Erythroblast (primary cell): ENCODE results near the gene TAS1R1.
"Not testable (repeated sequence)": the region's sequence is repeated elsewhere in the genome, so short reads cannot be mapped to it uniquely, and the experiment has no call there.

Source experiments
- DNase-seq, 2 experiments: peaks; one replicate each; lab custom pipeline; 2025; lab: John Stamatoyannopoulos, UW
- GATA1 ChIP-seq: IDR thresholded peaks from 2 replicates; pipeline ENCODE4 v1.6.1; 2011; ENCODE audit warnings: low read depth, mild to moderate bottlenecking, control low read depth, low read length, moderate library complexity
- POLR2A ChIP-seq: IDR thresholded peaks from 2 replicates; pipeline ENCODE4 v1.6.1; 2011; ENCODE audit warnings: mild to moderate bottlenecking, low read length

TAS1R1 gene

DNA sequence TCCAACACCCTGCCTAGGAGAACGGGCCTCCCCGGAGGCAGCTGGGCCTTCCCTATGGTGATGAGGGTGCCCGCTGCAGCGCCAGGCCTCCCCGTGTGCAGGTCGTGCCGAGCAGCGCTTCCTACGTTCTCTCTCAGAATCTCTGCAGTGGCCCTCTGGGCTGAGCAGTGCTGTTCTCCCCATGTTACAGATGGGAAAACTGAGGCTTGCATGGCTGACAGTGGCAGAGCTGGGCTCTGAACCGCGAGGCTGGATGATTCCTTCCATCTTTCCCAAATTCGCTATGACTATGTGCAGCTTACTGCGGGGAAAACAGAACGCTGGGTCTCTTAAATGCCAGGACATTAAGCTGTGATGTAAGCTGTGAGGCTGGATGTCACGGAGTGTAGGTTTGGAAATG lies 38.7 kb downstream of the TAS1R1 start:
- no peak for TF ChIP-seq POLR2A
- TF ChIP-seq GATA1 = no peak
- no peak for DNase-seq

DNA sequence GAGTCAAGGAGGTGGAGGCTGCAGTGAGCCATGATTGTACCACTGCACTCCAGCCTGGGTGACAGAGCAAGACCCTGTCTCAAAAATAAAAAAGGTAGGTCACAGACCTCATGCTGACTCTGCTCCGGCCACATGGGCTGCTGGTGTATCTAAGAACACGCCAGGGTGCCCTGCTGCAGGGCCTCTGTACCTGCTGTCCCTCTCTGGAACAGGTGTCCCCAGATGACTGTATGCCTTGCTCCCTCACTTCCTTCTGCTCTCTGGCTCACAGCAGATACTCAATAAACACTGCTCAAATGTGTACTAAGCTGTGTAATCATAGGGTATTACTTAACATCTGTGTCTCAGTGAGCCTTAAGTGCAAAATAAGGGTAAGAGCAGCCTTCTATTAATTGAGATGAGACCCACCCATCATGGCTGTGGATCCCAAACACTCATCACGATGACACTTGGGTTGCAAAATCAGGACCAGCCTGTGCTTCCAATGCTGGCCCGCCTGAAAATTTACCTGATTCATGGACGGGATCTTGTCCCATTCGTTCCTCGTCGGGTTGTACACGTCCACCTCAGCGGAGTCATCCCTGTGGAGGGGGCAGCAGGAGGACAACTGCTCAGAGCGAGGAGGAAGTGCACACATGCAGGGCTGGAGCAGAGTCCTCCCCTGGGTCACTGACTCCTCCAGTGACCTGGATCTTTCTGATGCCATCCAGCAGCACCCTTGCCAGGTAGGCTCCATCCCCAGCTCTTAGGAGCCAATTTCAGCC lies 40.1 kb downstream of the TAS1R1 start:
- TF ChIP-seq POLR2A (no peak), GATA1 (no peak)
- DNase-seq = no peak

DNA sequence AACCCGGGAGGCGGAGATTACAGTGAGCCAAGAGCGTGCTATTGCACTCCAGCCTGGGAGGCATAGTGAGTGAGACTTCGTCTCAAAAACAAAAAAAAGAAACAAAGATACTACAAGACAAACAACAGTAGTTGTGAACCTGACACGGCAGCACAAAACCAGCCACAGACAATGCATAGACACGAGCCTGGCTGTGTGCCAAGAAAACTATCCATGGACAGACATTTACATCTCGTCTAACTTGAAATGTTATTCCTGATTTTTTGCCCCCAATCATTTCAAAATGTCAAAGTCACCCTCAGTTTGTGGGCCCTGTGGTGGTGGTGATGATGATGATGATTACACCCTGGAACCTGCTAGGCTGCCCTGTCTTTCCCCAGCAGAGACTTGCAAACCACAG lies 41.2 kb downstream of the TAS1R1 start:
- no peak for DNase-seq
- no peak for TF ChIP-seq POLR2A
- no peak for TF ChIP-seq GATA1

DNA sequence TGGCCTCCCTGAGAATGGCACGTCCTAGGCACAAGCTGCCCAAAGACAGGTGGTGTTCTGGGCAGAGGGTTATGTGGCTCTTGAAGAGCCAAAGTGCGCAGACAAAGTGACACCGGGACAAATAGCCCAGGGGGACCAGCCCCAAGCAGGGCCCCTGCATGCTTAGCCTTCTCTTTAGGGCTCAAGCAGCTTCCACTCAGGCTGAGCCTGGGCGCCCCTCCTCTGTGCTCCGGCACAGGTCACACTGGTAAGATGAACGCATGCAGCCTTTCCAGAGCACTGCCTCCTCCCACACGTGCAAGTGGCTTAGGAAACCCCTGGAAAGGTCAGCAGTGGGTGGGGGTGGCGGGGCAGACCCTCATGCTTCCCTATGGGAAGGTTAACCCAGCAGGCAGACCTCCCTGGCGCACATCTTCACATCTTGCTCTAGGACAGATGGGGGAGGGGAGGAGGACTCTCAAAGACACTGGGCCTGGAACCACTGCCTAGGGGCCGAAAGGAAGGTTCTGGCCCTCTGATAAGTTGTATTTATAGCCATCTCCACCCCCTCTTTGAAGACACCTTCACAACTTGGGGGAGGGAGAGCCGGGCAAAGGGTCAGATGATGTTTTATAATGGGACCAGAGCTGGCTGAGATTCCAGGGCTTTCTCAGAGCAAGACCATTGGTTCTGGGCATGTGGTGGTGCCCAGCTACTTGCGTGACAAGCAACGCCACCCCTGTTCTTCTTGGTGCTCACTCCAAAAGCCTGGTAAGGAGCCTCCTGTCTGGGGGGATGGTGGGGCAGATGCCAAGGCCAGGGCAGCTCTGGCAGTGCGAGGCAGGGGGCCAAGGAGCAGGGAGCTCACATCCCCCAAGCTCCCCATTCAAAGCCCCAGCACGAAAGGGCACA lies 42.0 kb downstream of the TAS1R1 start:
- TF ChIP-seq GATA1 = no peak
- no peak for TF ChIP-seq POLR2A
- no peak for DNase-seq

DNA sequence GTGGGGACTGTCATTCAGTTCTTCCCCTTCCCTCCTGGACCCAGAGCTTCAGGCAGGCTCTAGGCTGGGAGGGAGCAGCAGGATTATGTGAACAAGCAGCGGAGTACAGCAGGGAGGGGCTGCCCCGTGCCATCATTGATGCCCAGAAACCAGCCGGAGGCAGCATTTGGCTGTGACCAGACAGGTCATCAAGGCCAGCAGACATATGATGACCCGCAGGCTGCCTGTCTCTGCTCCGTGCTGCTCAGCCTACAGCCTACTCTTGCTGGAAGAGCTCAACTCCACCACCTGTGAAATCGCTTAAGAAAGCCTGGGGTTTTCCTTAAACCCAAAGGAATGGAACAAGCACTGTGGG lies 42.6 kb downstream of the TAS1R1 start:
- TF ChIP-seq POLR2A (no peak), GATA1 (no peak)
- DNase-seq = no peak

DNA sequence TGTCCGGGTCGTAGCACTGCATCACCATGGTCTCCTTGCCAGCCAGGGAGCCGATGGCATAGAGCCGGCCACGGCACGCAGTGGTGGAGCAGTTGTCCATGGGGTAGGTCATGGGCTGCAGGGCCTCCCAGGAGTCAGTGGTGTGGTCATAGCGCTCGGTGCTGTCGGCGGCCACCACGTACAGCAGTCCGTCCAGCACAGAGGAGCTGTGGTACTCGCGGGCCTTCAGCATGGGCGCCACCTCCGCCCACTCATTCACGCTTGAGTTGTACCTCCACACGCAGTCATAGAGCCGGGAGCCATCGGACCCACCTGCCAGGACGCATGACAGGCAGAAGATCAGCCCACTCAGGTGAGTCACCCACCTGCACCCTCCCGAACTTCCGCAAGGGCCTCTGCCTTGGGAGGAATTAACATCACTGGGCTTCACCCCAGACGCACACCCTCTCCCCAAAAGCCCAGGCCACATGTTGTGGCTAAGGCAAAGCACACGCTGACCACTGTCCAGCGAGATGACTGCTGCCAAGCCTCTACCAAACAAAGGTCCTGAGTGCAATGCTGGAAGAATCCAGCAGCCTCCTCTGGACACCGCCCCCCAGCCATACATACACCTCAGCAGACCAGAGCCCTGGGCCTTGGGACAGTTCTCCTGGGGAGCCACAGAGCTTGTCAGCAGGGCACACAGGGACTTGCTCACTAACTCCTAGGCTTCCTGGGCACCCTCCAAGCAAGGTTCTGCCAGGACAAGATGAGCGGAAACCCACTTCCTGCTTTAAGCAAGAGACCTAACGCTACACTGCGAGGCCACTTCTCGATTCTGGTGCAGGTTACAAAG lies 44.3 kb downstream of the TAS1R1 start:
- no peak for DNase-seq
- TF ChIP-seq POLR2A (no peak), GATA1 (no peak)

DNA sequence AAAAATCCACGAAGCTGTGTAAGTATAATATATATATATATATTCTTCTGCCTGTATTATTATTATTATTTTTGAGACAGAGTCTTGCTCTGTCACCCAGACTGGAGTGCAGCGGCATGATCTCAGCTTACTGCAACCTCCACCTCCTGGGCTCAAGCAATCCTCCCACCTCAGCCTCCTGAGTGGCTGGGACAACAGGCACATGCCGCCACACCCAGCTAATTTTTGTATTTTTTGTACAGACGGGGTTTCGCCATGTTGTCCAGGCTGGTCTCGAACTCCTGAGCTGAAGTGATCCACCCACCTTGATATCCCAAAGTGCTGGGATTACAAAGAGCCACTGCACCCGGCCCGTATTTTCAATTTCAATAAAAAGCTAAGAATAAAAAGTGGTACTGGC lies 44.9 kb downstream of the TAS1R1 start:
- not testable (repeated sequence) for DNase-seq

DNA sequence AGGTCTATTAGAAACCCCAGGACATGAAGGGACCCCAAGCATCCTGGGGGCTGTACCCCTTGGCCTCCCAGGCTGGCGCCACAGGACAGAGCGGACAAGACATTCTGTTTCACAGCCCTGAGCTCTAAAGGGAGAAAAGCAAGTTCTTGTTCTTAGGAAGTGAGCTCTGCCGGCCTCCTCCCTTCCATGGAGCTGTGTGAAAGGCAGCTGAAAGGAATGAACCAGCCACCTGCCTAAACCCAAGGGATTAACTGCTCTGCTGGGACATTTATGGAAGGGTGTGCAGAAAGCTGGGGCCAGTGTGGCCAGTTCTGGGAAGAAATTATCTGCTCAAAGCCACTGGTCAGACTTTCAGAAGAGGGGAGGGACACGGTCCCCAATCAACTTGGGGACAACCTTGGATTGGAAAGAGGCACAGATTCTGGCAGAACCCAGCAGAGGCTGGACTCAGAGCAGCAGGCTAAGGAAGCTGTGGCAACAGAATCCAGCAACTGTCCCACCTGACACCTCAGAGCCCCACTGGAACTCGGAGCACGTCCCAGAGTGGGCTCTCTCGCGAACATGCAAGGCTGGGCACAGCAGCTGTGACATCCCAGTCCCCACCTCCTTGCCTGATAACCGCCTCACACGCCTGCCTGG lies 45.4 kb downstream of the TAS1R1 start:
- DNase-seq = peak in 1 of 2 experiments; percentile 71
- TF ChIP-seq POLR2A = no peak
- no peak for TF ChIP-seq GATA1

DNA sequence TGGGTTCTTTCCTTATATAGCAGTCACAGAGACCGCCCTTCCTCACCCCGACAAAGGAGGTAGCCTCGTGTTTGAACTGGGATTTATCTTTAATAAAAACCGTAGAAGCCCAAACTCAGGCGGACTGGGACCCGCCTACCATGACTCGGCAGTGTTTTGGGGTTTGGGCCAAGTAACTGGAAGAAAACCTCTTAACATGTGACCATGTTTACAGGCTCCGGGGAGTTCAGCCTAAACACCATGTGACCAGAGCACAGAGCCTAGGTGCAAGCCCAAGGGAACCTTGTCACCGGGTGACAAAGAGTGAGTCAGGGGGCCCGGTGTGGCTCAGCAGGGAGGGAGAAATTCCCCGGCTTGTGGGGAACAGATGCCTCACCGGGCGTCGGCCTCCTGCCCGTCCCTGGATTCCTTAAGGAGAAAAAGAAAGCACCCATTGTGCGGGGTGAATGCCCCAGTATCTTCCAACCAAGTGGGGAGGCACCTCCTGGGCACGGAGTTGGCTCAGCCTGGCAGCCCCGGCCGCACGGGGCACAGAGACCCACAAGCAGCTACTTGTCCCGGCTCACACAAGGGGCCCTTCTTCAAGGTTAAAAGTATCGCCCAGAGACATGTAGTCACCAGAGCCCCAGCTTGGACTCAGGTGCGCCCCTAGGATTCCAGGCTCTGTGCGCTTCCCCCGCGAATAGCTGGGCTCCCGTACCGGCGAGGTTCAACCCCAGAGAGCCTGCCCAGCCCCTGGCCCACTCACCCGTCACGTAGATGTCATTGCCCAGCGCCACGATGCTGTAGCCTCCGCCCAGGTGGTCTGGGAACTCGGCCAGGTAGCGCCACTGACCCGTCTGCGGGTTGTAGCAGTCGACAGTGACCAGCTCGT lies 46.2 kb downstream of the TAS1R1 start:
- DNase-seq = peak; percentile 98
- TF ChIP-seq GATA1 = no peak
- TF ChIP-seq POLR2A = peak; percentile 91

DNA sequence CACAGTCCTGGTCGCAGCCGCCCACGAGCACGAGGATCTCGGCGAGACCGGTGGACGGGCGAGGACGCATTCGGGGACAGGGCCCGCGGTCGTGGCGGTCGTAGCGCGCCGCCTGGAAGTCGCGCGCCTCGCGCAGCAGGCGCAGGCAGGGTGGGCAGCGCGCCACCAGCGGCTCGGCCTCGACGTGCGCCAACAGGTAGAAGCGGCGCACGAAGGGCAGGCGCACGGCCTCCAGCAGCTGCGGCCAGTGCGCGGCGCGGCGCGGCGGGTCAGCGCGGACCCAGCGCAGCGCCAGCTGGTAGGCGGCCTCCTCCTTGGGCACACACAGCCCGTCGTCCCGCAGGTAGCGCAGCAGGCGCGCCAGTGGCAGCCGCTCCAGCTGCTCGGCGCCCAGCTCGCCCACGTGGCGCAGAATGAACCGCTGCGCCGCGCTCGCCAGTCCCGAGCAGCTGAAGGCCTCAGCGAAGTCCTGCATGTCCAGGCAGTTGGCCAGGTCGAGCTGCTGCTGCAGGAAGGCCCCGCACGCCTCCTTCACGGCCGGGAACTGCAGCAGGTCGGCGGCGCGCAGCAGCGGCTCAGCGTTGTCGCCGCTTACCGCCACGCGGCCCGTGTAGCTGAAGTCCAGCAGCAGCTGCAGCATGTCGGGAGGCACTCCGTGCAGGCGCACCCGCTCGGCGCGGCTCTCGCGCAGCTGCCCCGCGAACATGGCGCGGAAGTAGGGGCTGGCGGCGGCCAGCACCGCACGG lies 47.0 kb downstream of the TAS1R1 start:
- peak; percentile 82 to 87 for DNase-seq

DNA sequence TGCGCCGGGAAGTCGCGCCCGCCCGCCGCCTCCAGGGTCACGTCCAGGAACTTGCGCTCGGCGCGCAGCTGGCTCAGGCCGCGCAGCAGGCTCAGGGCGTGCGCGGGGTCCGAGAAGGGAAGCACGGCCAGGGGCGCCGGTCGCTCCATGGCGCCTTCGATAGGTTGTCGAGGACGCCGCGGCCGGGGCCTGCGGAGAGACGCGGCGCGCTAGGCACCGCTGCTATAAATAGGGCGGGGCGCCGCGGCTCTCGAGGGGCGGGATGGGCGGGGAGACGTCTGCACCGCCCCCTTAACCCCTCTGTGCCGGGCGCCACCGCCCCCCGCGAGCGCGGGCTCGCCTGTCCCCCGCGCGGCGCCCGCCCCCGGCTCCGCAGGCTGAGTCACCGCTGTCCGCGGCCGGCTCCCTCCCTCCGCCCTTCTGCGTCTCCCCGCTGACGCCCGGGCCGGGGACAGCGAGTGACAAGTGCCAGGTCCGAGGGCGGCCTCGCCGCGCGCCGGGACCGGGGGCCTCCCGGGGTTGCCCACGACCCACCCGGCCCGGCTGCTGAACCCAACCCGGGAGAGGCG lies 47.6 kb downstream of the TAS1R1 start, which contains the start of gene KLHL21:
Gene KLHL21 (minus strand): TSS at position 201 of the 569 bp plus-strand sequence. CDS start 52 bp downstream, at position 149.
- TF ChIP-seq POLR2A (peak; percentile 90), GATA1 (no peak)
- peak; percentile 94 to 98 for DNase-seq

More for the DNA sequence above, 47.0 kb downstream of the TAS1R1 start:
- no peak for TF ChIP-seq POLR2A
- TF ChIP-seq GATA1 = no peak
